ENCODE data around the gene TMEM123.
A peak's percentile ranks its signal among the peaks of the same experiment; 100 is the strongest.

TMEM123 gene

DNA sequence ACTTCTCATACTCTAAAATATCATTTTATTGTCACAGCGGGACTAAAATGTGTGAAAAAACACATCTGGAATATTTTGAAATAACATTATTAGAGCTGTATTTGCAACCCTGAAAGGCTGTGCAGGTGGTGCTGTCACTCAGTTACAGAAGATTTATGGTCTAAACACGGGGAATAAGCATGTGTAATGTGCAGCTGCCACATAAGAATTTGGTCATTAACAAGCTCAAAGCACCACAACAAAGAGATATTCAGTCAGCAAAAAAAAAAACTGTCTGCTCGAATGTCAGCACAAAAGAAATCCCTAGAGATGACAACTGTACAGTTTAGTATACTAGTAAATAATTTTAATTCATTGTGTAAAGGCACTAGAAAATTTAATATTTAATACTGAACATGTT lies 31.3 kb downstream of the TMEM123 start:
- no peak overlapping the region for H3K27ac ChIP-seq (ENCODE audit: poor library complexity, severe bottlenecking)

DNA sequence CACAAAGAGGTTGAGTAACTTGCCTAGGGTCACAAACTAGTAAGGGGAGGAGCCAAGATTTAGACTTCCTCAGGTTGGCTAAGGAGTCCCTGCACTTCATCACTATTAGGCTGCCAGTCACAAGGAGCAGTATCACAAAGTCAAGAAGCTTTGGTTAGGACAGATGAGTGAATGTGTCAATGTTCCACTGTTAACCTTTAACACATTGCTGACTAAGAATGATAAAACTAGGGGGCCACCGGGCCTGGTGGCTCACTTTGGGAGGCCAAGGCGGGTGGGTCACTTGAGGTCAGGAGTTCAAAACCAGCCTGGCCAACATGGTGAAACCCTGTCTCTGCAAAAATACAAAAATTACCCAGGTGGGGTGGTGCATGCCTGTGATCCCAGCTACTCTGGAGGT lies 32.0 kb downstream of the TMEM123 start:
- Histone ChIP-seq H3K27ac (ENCODE audit: poor library complexity, severe bottlenecking) (no peak overlapping the region), H3K9me3 (ENCODE audit: severe bottlenecking) (peaks cover 2% of the 10 kb centered on the region), H3K27me3 (ENCODE audit: insufficient read depth, poor library complexity, severe bottlenecking) (no peaks in the 10 kb centered on the region), H3K36me3 (ENCODE audit: low read depth) (peaks cover 8% of the 10 kb centered on the region; the same call in 1 of the 2 replicates), H3K4me1 (ENCODE audit: insufficient read depth, poor library complexity, severe bottlenecking) (peaks cover 10% of the 10 kb centered on the region), H3K4me3 (ENCODE audit: severe bottlenecking) (no peak overlapping the region)
- ATAC-seq (ENCODE audit: low read depth) (no peak), DNase-seq (ENCODE audit: low spot score) (no peak)
- TF ChIP-seq, protein P1, sequence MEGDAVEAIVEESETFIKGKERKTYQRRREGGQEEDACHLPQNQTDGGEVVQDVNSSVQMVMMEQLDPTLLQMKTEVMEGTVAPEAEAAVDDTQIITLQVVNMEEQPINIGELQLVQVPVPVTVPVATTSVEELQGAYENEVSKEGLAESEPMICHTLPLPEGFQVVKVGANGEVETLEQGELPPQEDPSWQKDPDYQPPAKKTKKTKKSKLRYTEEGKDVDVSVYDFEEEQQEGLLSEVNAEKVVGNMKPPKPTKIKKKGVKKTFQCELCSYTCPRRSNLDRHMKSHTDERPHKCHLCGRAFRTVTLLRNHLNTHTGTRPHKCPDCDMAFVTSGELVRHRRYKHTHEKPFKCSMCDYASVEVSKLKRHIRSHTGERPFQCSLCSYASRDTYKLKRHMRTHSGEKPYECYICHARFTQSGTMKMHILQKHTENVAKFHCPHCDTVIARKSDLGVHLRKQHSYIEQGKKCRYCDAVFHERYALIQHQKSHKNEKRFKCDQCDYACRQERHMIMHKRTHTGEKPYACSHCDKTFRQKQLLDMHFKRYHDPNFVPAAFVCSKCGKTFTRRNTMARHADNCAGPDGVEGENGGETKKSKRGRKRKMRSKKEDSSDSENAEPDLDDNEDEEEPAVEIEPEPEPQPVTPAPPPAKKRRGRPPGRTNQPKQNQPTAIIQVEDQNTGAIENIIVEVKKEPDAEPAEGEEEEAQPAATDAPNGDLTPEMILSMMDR (IDR thresholded peaks at IDR 0.05; ENCODE audit: poor library complexity, severe bottlenecking): no peak

More for the DNA sequence above, 31.3 kb downstream of the TMEM123 start:
- DNase-seq (ENCODE audit: low spot score) (no peak), ATAC-seq (ENCODE audit: low read depth) (no peak)
- TF ChIP-seq, protein P1 (IDR thresholded peaks at IDR 0.05; ENCODE audit: poor library complexity, severe bottlenecking): no peak
- peaks cover 10% of the 10 kb centered on the region for H3K4me1 ChIP-seq (ENCODE audit: insufficient read depth, poor library complexity, severe bottlenecking)
- no peak overlapping the region for H3K4me3 ChIP-seq (ENCODE audit: severe bottlenecking)
- H3K36me3 ChIP-seq (ENCODE audit: low read depth): peaks cover 8% of the 10 kb centered on the region; the same call in 1 of the 2 replicates
- peaks cover 1% of the 10 kb centered on the region for H3K9me3 ChIP-seq (ENCODE audit: severe bottlenecking)
- no peaks in the 10 kb centered on the region for H3K27me3 ChIP-seq (ENCODE audit: insufficient read depth, poor library complexity, severe bottlenecking)

DNA sequence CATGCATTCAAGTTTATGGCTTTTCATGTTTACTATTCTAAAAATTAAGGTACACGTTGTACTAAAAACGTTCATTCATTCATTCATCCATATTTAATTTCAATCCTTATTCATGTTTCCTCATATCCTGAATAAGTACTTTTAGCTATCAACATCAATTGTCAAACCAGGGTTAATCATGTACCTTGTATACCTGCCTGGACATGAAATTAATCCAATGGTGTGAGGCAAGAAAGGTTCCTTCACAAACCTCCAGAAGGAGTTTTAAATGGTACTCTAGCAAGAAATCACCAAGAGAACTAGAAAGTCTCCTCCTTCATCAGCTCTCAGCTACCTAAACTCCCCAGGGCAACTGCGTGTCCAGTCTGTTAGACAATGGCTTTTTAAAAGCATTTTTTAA lies 33.4 kb downstream of the TMEM123 start:
- ATAC-seq (ENCODE audit: low read depth) (peak; percentile 68), DNase-seq (ENCODE audit: low spot score) (no peak)
- H3K27ac ChIP-seq (ENCODE audit: poor library complexity, severe bottlenecking): no peak overlapping the region
- H3K27me3 ChIP-seq (ENCODE audit: insufficient read depth, poor library complexity, severe bottlenecking): no peaks in the 10 kb centered on the region
- no peak overlapping the region for H3K4me3 ChIP-seq (ENCODE audit: severe bottlenecking)
- H3K4me1 ChIP-seq (ENCODE audit: insufficient read depth, poor library complexity, severe bottlenecking): peaks cover 10% of the 10 kb centered on the region
- H3K9me3 ChIP-seq (ENCODE audit: severe bottlenecking): peaks cover 2% of the 10 kb centered on the region
- peaks cover 8% of the 10 kb centered on the region; the same call in 1 of the 2 replicates for H3K36me3 ChIP-seq (ENCODE audit: low read depth)
- TF ChIP-seq, protein P1 (IDR thresholded peaks at IDR 0.05; ENCODE audit: poor library complexity, severe bottlenecking): no peak

DNA sequence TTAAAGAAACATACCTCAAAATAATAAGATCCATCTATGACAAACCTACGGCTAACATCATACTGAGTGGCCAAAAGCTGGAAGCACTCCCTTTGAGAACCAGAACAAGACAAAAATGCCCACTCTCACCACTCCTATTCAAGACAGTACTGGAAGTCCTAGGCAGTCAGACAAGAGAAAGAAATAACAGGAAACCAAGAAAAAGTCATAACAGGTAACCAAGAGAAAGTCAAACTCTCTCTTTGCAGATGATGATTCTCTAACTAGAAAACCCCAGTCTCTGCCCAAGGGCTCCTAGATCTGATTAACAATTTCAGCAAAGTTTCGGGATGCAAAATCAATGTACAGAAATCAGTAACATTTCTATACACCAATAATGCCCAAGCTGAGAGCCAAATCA lies 35.6 kb downstream of the TMEM123 start:
- H3K27ac ChIP-seq (ENCODE audit: poor library complexity, severe bottlenecking): no peak overlapping the region
- H3K36me3 ChIP-seq (ENCODE audit: low read depth): peaks cover 8% of the 10 kb centered on the region; the same call in 1 of the 2 replicates
- H3K9me3 ChIP-seq (ENCODE audit: severe bottlenecking): peaks cover 2% of the 10 kb centered on the region
- H3K4me3 ChIP-seq (ENCODE audit: severe bottlenecking): no peak overlapping the region
- peaks cover 12% of the 10 kb centered on the region for H3K4me1 ChIP-seq (ENCODE audit: insufficient read depth, poor library complexity, severe bottlenecking)
- H3K27me3 ChIP-seq (ENCODE audit: insufficient read depth, poor library complexity, severe bottlenecking): no peaks in the 10 kb centered on the region
- DNase-seq (ENCODE audit: low spot score): no peak
- no peak for ATAC-seq (ENCODE audit: low read depth)
- TF ChIP-seq, protein P1 (IDR thresholded peaks at IDR 0.05; ENCODE audit: poor library complexity, severe bottlenecking): no peak

DNA sequence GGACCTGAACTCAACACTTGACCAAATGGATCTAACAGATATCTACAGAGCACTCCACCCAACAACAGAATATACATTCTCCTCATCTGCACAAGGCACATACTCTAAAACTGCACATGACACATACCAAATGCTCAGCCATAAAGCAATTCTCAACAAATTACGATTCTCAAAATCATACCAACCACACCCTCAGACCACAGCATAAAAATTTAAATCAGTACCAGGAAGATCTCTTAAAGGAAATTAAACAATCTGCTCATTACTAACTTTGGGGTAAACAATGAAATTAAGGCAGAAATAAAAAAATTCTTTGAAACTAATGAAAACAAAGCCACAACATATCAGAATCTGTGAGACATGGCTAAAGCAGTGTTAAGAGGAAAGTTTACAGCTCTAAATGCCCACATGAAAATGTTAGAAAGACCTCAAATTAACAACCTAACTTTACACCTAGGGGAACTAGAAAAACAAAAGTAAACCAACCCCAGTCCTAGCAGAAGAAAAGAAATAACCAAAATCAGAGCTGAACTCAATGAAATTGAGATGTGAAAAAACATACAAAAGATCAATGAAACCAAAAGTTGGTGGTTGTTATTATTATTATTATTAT lies 37.2 kb downstream of the TMEM123 start:
- Histone ChIP-seq H3K27me3 (ENCODE audit: insufficient read depth, poor library complexity, severe bottlenecking) (no peaks in the 10 kb centered on the region), H3K4me1 (ENCODE audit: insufficient read depth, poor library complexity, severe bottlenecking) (peaks cover 14% of the 10 kb centered on the region), H3K4me3 (ENCODE audit: severe bottlenecking) (no peak overlapping the region), H3K27ac (ENCODE audit: poor library complexity, severe bottlenecking) (no peak overlapping the region), H3K36me3 (ENCODE audit: low read depth) (peaks cover 8% of the 10 kb centered on the region; the same call in 1 of the 2 replicates), H3K9me3 (ENCODE audit: severe bottlenecking) (peaks cover 2% of the 10 kb centered on the region)
- ATAC-seq (ENCODE audit: low read depth) (no peak), DNase-seq (ENCODE audit: low spot score) (no peak)
- TF ChIP-seq, protein P1 (IDR thresholded peaks at IDR 0.05; ENCODE audit: poor library complexity, severe bottlenecking): no peak

All from RWPE2 (cell line).